Fibroblast of mammary gland (primary cell): ENCODE measurements around the gene DOCK4.
A peak's percentile ranks its signal among the peaks of the same experiment; 100 is the strongest.

Experiments
- DNase-seq: peaks from one replicate; pipeline ENCODE4 v3.0.0-alpha.2; 2010; ENCODE audit warnings: low read depth
- H3K4me3 ChIP-seq: 2 replicates; pipeline ENCODE4 v1.5.1; 2011; ENCODE audit warnings: low read depth, mild to moderate bottlenecking, low read length, moderate library complexity; ENCODE audit not compliant: control insufficient read depth
- TF ChIP-seq, protein P1 (sequence below): conservative IDR thresholded peaks from 2 replicates; pipeline ENCODE4 v1.5.1; 2011; ENCODE audit warnings: low read depth, low read length, inconsistent platforms; ENCODE audit not compliant: control insufficient read depth, insufficient read depth

The DOCK4 gene

DNA sequence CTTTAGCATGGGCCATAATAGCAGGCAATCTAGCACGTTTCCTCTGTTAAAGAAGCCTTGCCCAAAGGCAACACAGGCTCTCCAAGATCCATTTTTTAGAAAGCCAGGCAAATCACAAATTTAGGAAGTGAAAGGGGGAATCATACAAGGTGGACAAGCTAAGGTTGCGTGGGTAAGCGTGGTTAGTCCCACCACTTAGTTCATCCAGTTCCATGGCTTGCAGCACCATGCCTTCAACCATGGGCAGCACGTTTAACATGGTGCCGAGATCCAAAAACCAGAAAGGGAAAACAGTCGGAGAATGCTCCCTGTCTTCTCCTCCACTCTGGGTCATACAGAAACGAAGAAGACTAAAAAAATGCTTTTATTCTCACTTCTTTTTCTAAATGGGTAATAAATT is 409.5 kb downstream of the DOCK4 start:
- H3K4me3 ChIP-seq: no peak overlapping the region
- peak; percentile 21 for DNase-seq
- TF ChIP-seq, protein P1, sequence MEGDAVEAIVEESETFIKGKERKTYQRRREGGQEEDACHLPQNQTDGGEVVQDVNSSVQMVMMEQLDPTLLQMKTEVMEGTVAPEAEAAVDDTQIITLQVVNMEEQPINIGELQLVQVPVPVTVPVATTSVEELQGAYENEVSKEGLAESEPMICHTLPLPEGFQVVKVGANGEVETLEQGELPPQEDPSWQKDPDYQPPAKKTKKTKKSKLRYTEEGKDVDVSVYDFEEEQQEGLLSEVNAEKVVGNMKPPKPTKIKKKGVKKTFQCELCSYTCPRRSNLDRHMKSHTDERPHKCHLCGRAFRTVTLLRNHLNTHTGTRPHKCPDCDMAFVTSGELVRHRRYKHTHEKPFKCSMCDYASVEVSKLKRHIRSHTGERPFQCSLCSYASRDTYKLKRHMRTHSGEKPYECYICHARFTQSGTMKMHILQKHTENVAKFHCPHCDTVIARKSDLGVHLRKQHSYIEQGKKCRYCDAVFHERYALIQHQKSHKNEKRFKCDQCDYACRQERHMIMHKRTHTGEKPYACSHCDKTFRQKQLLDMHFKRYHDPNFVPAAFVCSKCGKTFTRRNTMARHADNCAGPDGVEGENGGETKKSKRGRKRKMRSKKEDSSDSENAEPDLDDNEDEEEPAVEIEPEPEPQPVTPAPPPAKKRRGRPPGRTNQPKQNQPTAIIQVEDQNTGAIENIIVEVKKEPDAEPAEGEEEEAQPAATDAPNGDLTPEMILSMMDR: no peak

GRCh38 chr7:111789870-111790269 is 416.3 kb downstream of the DOCK4 start:
- no peak for DNase-seq
- TF ChIP-seq, protein P1: no peak
- H3K4me3 ChIP-seq: no peak overlapping the region

DNA sequence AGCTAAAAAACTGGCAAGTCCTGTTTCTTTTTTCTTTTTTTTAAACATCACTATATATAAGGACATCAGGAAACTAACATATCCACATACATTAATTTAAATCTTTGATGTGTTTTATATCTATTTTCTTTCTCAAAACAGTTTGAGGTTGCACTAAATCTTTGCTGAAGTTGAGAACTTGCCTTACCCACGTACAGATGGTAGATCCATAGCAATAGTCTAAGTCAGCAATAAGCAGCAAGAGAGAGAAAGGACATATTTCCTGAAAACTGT is 417.2 kb downstream of the DOCK4 start:
- H3K4me3 ChIP-seq: no peak overlapping the region
- TF ChIP-seq, protein P1: no peak
- DNase-seq: no peak

DNA sequence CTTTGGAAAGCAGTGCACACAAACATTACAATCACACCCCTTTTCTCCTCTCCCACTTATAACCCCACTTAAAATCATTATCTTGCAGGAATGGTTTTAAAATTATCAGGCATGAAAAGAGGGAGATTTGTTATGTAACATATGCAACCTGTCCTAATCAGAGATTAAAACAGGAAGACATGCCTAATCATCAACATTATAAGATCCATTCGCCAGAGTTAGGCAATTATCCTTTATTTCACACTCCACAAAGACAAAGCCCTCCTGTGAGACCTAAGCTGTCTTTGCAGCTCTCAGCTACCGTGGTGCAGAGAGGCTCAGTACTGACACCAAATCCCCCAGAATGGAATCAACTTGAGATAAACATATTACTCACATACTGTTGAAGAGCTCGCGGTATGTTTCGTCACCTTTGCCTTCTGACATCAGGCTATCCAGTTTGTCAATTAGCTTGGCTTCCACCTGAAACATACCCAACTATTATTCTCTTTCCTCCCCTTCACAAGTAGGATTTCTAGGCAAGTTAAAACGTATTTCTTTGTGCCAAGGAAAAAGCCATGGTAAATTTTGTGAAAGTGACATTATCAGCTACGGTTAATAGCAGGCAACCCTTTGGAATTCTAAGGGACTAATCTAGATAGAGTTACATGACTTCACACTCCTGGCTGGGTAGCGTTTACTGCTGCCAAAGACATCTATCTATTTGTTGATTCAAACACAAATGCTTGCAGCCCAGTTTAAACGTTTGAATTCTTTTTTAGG is 417.7 kb downstream of the DOCK4 start:
- no peak overlapping the region for H3K4me3 ChIP-seq
- TF ChIP-seq, protein P1: no peak
- DNase-seq: peak; percentile 28

- TF ChIP-seq, protein P1: no peak
- H3K4me3 ChIP-seq: no peak overlapping the region
- DNase-seq: no peak
Measured at GRCh38 chr7:111787741-111788140, 418.5 kb downstream of the DOCK4 start.

- no peak overlapping the region for H3K4me3 ChIP-seq
- TF ChIP-seq, protein P1: no peak
- DNase-seq: no peak
Measured at GRCh38 chr7:111787099-111787498, 419.1 kb downstream of the DOCK4 start.

- no peak overlapping the region for H3K4me3 ChIP-seq
- no peak for DNase-seq
- TF ChIP-seq, protein P1: no peak
Measured at GRCh38 chr7:111785076-111785475, 421.1 kb downstream of the DOCK4 start.
